Midbrain (tissue), 1 donor: ENCODE results near the gene TMEM208.

Experiments used
- DNase-seq: peaks from one replicate; lab custom pipeline; 2025; lab: John Stamatoyannopoulos, UW

The TMEM208 gene

DNA sequence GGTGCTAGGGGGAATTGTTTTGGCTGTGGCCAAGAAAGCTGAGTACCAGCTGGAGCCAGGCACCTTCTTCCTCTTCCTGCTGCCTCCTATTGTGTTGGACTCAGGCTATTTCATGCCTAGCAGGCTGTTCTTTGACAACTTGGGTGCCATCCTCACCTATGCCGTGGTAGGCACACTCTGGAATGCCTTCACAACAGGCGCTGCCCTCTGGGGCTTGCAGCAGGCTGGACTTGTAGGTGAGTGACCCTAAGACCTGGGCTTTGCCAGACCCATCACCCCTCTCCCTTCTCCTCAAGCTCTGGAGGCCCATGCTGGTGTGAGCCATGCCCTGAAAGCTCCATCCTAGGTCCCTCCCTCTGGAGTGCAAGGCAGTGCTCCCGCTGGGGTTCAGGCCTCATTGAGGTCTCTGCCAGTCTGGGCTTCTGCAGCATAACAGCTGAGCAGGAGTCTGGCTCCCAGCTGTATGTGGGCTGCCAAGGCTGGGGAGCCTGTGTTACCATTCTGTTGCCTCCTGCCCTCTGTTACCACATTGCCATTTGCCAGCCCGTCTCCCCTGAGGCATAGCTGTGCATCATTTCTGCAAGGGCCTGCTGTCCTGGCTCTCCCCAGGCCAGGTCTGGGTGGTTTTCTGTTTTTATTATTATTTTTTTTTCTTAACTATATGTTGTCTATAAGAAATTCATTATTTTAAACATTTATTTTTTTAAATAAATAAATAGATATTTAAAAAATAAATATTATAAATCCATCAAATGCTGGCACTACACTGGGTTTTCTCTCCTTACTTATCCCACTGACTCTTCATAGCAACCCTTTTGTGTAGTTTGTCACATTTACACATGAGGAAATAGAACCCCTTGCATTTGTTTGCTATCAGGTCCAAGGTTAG, 25.9 kb downstream of the TMEM208 start:
- peak; percentile 21 for DNase-seq

DNA sequence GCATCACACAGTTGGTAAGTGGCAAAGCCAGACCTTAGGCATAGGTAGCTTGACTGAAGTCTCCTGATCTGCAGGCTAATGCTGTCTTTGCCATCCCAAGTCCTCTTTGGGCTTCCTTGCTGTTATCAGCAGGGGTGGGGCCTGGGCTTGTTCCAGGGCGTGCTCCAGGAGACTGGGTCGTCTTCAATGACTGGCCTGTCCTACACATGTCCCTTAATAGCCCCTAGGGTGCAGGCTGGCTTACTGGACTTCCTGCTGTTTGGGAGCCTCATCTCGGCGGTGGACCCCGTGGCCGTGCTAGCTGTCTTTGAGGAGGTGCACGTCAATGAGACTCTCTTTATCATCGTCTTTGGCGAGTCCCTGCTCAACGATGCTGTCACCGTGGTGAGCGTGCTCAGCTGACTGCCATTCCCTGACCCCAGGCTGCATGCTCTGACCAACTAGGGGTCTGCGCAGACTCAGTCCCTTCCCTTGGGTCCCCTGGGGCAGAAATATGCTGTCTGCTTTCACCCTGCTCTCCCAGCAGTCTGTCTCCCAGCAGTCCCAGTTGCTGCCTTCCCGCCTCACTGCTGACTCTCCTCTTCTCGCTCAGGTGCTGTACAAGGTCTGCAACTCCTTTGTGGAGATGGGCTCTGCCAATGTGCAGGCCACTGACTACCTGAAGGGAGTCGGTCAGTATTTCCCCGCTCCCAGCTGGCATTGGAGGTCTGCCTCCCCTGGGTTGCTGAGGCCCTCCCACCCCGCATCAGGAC, 28.0 kb downstream of the TMEM208 start:
- no peak for DNase-seq

DNA sequence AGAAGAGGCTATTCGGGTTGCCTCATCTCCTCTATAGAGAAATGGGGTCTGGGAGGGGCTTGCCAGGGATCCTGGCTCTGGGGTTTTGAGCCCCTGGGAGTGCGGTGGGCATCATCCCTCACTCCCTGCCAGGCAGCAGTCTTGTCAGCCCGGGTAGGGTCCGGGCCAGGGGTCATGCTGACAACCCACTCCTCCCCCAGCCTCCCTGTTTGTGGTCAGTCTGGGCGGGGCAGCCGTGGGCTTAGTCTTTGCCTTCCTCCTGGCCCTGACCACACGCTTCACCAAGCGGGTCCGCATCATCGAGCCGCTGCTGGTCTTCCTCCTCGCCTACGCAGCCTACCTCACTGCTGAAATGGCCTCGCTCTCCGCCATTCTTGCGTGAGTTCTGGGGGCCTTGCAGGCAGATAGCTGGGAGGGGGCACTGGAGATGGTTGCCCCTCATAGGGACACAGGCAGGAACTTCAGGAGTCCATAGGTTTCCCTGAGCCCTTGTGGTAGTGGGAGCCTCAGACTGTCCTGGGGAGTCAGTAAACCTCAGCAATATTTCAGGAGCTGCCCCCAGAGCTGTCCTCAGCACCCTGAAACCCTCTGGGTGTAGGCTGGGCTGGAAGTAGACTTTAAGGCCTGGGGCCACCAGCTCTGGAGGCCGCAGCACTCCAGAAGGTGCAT, 28.8 kb downstream of the TMEM208 start:
- no peak for DNase-seq

DNA sequence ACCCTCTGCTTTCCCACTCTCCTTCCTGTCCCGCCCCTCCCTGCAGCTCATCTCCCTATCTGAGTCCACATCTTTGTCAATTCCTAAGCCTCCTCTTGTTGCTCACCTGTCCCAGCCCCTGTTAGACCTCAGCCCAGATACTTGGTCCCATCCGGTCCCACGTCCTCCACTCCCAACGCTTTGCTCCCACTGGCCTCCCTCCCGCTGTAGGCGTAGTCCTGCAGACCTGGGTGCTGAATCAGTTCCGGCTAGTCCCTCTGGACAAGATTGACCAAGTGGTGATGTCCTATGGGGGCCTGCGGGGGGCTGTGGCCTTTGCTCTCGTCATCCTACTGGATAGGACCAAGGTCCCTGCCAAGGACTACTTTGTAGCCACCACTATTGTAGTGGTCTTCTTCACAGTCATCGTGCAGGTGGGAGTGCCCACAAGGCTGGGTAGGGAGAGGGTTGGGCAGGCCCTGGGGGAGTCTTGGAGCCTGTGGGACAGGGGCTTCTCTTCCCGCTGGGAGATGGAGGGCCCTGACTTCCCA, 29.8 kb downstream of the TMEM208 start:
- DNase-seq = no peak

DNA sequence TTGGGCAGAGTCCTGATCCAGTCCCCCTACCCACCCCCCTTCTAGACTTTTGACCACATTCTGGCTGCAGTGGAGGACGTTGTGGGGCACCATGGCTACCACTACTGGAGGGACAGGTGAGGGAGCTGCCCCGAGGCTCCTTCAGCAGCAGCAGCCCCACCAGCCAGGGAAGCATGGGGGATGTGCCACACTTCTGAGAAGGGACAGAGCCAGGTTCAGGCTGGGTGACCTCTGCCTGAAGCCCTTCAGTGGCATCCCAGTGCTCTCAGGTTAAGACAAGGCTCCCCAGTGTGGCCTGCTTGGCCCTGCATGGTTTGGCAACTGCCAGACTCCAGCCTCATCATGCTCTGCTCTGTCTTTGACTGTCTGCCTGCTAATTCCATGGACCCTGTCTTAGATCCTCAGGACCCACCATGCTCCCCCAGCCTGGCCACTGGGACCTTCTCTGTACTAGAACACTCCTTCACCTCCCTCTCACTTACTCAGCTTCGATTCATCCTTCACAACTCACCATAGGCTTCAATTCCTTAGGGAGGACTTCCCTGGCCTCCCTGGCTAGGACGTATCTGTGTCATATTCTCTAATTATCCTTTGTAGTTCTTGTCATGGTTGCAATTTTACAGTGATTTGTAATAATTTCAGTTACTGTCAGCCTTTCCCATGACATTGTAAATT, 30.7 kb downstream of the TMEM208 start:
- no peak for DNase-seq

DNA sequence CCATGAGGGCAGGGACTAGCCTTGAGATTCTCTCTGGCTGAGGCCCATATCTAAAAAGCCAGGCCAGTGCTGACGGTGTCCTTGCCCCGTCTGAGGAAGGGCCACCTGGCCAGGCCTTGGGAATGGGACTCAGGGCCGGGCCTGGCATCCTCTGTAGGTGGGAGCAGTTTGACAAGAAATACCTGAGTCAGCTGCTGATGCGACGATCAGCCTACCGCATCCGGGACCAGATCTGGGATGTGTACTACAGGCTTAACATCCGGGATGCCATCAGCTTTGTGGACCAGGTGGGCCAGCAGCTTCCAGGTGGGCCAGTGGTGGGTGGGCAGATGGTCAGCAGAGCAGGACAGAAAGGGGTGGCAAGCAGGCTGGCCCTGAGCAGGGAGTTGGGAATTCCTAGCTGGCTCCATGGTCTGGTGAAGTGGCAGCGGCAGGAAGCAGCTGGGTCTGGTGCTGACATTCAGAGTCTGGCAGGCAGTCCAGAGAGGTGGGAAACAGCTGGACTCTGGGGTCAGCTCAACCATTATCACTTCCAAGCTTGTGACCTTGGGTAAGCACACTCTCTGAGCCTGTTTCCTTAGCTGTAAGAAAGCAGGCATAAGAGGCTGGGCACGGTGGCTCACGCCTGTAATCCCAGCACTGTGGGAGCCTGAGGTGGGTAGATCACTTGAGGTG, 31.4 kb downstream of the TMEM208 start:
- DNase-seq = no peak

DNA sequence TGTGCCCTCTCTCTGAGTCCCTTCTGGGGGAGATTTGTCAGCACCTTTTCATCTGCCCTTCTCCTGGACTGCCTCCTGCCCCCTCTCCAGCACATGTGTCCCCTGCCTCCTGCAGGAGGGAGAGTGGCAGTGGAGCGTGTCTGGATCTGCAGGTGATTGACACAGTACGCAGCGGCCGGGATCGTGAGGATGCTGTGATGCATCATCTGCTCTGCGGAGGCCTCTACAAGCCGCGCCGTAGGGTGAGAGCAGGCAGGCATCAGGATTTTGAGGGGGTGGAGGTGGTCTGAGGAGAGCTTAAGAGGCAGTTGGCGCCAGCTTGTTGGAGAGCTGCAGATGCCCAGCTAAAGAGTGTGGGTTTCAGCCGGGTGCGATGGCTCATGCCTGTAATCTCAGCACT, 32.8 kb downstream of the TMEM208 start:
- DNase-seq = no peak

DNA sequence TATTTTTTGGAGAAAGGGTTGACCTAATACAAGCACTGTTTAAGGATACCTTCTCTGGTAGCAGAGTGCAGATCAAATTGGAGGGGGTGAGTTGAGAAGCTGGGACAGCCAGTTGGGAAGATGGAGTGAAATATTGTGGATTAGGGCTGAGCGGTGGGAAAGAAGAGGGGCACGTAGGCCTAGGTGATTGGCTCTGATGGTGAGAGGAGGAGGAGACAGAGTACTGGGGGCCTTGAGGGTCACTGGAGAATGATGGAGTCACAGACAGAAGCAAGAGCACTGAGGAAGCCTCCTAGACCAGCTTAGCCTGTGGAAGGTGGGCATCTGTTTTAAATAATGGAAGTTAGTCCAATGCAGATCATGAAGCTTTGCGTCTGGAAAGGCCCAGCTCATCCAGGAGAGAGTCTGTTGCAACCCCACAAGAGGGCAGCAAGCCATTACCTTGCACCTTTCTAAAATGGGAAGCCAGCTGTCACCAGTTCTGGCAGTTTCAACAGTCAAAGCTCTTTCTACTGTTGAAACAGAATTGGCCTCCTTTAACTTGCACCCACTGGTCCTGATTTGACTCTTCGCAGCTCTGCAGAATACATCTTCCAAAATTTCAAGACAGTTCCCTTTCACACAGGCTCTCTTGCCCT, 33.6 kb downstream of the TMEM208 start:
- peak; percentile 14 for DNase-seq

DNA sequence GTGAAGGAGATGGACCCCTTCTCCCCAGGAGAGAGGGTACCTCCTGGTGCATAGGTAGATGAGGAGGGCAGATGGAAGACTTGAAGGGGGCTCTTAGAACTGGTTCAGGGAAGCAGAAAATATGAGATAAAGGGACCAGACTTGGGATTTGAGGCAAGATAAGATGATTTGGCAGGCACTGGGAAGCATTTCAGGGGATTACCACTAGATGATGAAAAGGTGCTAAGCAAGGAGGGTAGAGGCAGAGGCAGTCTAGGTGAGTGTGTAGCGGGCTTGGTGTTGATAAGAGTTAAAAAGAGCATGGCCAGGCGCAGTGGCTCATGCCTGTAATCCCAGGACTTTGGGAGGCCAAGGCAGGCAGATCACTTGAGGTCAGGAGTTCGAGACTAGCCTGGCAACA, 36.3 kb downstream of the TMEM208 start:
- DNase-seq = no peak

DNA sequence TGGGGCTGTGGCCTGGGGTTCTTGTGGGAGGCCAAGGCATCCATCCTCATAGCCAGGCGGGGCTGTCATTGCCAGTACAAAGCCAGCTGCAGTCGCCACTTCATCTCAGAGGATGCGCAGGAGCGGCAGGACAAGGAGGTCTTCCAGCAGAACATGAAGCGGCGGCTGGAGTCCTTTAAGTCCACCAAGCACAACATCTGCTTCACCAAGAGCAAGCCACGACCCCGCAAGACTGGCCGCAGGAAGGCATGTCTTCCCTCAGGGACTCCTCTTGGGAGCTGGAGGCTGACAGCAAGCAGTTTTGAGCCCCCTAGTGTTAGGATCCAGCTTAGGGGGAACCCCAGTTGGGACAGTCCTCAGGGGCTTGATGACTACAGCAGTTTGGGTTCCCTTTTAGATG, 37.3 kb downstream of the TMEM208 start:
- DNase-seq = no peak

DNA sequence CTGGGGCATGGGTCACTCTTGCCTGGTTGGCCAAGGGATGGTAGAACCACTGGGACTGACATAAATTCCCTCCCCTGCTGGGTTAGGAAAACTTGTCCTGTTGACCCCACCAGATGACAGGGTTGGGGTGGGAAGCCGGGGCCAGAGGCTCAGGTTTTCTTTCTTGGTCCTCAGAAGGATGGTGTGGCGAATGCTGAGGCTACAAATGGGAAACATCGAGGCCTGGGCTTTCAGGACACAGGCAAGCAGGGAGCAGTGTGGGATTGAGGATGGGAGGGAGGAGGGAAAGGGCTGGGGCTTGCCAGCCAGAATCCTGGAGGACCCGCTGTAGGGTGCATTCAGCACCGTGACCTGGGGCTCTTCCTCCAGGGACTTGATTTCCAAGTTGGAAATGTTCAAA, 37.9 kb downstream of the TMEM208 start:
- DNase-seq = no peak

DNA sequence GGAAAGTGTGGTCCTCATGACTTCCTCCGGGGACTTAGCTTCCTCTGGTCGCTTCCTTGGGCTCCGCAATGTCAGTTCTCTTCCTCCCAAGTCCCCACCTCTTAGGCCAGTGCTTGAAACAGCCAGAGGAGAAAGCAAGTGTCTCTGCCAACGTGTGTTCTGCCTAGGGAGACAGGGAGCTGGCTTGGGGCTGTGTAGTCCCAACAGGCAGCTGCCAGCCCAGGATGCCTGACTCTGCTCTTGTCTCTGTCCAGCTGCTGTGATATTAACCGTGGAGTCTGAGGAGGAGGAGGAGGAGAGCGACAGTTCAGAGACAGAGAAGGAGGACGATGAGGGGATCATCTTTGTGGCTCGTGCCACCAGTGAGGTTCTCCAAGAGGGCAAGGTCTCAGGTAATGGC, 38.9 kb downstream of the TMEM208 start:
- no peak for DNase-seq

DNA sequence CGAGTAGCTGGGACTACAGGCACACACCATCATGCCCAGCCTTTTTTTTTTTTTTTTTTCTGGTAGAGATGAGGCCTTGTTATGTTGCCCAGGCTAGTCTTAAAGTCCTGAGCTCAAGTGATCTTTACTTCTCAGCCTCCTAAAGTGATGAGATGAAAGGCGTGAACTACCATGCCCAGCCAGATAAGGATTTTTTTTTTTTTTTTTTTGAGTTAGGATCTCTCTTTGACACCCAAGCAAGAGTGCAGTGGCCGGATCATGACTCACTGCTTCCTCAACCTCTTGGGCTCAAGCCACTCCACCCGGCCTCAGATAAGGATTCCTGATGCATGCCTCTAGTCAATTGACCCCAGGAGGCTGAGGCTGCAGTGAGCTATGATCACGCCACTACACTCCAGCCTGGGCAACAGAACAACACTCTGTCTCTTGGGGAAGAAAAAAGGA, 41.2 kb downstream of the TMEM208 start:
- DNase-seq = no peak

DNA sequence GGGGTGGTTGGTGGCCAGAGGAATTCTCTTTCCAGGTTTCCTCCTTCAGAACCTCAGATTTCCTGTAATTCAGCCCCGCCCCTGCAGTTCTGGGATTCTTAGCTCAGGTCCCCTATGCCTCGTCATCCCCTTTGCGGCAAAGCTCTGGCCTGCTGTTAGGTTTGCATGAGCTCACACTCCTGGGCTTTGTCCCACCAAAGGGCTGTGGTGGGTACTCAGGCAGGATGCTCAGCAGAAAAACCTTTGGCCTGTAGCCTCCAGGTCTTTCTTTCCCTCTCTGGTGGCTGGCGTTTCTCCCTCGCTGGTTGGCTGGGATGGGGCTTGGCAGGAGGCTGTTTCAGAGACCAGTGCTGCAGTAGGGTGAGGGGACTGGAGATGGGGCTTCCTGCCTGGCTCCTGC, 42.8 kb downstream of the TMEM208 start:
- no peak for DNase-seq

DNA sequence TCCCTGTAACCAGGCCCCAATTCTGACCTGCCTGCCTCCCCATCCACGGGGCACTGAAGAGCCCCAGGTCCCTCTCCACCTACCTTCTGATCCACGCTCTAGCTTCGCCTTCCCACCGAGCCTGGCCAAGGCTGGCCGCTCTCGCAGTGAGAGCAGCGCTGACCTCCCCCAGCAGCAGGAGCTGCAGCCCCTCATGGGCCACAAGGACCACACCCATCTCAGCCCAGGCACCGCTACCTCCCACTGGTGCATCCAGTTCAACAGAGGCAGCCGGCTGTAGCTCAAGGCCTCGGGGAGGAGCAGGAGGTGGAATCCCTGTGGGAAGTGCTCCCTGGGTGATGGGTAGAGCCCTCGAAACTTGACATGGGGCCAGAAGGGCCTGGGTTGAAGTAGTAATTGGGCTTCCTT, 44.0 kb downstream of the TMEM208 start:
- no peak for DNase-seq

DNA sequence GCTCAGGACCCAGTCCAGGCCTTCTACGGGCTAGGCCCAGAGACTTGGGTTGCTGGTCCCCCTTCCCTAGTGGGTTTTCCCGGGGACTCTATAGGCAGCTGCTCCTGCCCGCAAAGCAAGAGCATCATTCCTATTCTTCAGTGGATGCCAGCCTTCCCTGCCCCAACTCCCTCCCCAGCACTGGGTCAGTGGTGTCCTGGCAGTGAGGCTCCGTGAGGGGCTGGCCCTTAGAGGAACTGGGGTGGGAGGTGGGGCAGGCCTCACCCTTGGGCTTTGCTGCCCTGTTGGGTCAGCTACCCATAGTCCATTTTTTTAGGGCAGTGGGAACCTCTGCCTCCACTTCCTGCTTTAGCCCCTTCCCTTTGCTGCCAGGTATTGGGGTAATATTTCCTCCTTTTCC, 44.5 kb downstream of the TMEM208 start:
- DNase-seq = no peak

DNA sequence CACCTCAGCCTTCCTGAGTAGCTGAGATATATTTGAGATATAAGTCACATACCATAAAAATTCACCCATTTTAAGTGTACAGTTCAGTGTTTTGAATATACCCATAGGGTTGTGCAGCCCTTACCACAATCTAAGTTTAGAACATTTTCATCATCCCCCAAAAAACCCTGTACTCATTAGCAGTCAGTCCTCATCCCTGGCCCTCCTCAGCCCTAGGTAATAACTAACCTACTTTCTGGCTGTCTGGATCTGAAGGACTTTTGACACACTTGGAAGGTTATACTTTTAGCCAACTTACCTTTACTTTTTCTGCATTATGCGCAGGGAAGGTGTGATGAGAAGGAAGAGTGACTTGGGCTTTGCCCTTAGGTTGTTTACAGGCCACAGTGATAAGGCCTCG, 48.4 kb downstream of the TMEM208 start:
- DNase-seq = no peak

DNA sequence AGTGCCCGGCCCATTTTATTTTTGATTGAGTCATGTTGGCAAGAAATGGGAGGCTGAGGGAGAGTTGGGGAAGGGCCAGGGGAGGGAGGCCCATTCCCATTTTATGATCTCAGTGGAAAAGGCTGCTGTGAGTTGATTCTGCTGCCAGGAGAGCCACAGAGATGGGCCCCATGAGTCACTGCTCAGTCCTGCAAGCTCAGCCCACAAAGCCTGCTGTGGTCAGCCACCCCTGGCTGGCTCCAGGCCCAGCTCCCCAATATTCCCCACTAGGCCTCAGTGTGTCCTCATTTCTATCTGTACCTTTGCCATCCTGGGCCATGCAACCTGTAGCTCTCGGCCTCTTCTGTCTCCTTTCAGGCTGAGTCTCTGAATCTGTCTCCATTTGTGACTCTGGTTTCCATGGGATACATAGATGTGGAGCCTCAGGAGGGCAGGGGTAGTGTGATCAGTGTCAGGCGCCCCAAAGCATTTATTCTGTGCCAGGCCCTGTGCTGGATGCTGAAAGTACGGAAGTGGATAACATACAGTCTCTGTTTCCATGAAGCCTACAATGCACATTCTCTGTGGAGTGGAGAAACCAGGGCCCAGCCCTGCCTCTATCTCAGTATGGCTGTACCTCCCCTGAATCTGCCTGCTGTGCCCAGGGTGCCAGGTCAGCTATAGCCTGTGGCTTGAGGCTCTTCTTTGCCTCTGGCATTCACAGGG, 50.5 kb downstream of the TMEM208 start:
- DNase-seq = no peak

DNA sequence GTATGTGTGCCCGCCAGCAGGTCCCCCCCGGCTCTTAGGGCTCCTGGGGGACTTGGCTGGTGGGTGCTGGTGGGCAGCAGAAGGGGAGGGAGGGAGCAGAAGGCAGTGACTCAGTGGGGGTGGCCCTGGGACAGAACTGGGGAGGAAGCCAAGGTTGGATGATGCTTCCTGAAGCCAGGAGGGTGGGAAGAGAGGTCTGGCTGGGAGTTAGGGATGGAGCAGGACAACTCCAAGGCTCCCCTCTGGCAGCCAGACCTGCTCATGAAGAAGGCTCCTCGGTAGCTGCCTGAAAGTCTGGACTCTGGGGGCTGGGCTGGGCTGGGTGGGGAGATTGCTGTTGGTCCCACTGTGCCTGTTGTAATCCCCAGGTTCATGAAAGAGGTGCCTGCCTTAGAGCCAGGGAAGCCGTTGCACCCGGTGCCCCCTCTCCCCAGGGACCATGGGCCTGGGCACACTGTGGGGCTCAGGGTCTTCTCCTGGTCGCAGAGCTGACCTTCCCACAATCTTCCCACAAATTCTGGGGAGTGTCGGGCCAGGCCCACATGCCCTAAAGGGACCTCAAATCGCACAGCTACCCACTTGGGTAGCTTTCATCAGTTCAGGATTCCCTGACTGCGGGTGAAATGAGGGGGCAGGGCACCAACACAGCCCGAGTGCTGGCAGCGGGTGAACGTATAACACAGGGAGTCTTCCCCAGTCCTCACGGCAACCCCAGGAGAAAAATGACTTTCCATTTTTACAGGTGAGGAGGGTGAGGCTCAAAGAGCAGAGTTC, 51.3 kb downstream of the TMEM208 start:
- no peak for DNase-seq
